H54 (cell line): ENCODE data around the gene TANGO2.
A peak's percentile ranks its signal among the peaks of the same experiment; 100 is the strongest.

Experiments used
- DNase-seq: peaks from one replicate; pipeline ENCODE4 v3.0.0; 2011; ENCODE audit warnings: low spot score, mixed read lengths; ENCODE audit not compliant: insufficient read length
- FAIRE-seq: peaks from 3 replicates; lab custom pipeline; 2011; peaks lifted over from hg19 to GRCh38; lab: Jason Lieb, UNC
- POLR2A ChIP-seq: IDR thresholded peaks from 2 replicates; pipeline ENCODE4 v1.6.1; 2011; ENCODE audit warnings: low read depth, mild to moderate bottlenecking, low read length

The TANGO2 gene

DNA sequence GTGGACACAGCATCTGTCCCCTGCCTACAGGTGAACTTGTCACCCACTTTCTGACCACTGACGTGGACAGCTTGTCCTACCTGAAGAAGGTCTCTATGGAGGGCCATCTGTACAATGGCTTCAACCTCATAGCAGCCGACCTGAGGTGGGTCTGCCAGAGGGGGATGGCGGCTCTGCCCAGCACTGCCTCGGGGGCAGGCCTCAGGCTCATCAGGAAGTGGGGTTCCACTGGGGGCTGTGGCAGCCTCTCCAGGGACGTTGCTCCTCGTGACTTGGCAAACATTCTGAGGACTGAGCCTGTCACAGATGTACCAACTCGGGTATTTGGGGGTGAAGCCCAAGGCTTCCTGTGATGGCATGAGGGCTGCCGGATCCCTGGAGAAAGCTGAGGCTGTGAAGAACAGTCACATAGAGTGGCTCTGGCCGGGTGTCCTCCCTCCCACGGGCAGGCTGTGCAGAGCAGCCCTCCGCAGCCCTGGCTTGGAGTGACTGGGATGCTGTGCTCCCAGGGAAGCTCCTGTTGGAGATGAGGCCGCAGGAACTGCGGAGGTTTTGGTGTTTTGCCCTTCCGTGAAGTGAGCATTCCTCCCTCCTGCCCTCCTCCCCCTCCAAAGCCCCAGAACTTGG is 32.6 kb downstream of the TANGO2 start:
- no peak for TF ChIP-seq POLR2A
- no peak for DNase-seq
- FAIRE-seq, result no peak

DNA sequence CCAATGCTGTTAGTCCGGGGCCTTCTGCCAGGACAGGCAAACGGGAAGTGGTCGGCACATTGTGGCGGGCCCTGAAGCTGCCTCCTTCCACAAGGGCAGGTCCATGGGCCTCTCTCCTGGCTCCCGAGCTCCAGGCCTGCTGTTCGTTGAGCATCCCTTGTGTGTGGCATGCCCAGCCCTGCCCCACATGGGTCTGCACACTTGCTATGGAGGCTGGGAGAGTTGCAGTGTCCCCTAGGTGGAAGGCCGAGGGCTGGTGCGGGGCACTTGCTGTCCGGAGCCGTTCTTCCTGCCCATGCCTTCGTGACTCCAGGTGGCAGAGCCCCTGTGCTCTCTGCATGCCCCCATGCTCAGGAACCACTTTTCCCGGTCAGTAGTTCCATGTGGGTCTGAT is 33.1 kb downstream of the TANGO2 start:
- FAIRE-seq (no peak), DNase-seq (no peak)
- no peak for TF ChIP-seq POLR2A

DNA sequence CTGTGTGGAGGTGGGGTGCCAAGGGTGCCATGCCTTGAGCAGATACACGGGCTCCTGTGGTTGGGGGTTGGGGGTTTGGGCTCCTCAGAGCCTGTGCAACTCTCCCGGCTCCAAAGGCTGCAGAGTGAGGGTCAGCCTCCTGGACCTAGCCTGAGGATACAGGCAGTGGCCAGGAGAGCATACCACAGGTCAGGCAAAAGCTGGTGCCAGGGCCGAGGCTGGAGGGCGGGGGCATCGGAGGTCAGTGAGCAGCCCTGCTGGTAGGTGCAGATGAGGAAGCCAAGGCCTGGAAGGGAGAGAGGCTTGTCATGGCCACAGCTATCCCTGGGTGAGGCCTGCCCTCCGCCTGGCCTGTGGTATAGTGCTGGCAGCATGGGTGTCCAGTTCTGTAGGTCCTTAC is 33.6 kb downstream of the TANGO2 start:
- DNase-seq, result no peak
- no peak for TF ChIP-seq POLR2A
- FAIRE-seq, result no peak

DNA sequence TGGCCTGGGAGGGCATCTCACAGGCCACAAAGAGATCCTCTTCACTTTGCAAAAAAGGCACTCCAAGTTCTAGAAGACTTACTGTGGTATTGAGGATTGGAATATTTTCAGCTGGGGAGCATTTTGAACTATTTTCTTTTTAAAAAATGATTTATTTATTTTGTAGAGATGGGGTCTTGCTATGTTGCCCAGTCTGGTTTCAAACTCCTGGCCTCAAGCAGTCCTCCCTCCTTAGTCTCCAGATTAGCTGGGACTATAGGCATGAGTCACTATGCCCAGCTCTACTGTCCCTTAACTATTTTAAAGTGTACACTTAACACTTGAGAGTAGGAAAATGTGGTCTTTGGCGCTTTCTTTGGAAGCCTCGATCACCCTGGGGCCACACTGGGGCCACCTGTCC is 34.2 kb downstream of the TANGO2 start:
- TF ChIP-seq POLR2A, result no peak
- FAIRE-seq (no peak), DNase-seq (no peak)

DNA sequence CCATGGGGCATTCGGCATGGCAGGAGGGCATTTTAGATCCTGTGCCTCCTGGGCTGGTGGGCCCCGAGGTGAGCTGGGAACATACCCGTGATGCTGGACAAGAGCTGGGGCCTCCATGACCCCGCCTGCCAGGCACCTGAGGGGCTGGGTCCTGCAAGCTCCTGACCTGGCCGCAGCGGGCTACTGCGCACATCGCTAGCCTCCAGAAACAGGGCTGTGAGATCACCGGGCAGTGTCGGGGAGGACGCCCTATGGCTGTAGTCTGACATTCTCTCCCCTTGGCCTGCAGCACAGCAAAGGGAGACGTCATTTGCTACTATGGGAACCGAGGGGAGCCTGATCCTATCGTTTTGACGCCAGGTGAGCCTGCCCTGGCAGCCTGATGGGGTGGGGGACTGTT is 34.7 kb downstream of the TANGO2 start:
- DNase-seq (no peak), FAIRE-seq (no peak)
- TF ChIP-seq POLR2A, result no peak

DNA sequence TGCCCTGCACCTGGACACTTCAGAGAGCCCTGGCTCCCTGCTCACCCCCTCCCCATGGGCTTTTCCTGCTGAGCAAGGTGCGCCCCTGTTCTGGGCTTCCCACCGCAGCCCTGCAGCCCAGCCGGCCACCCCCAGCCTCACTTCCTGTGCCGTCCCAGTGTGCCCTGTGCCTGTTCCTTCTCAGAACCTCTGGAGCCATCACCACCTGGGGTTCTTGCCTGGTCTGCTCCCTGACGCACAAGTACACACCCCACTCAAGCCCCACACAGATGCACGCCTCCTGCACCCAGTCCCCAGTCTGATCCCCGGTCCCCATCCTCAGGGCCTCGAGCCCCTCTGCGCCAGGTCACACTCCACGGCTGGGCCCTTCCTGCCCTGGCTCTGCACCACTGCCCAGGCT is 35.3 kb downstream of the TANGO2 start:
- no peak for FAIRE-seq
- no peak for TF ChIP-seq POLR2A
- no peak for DNase-seq

DNA sequence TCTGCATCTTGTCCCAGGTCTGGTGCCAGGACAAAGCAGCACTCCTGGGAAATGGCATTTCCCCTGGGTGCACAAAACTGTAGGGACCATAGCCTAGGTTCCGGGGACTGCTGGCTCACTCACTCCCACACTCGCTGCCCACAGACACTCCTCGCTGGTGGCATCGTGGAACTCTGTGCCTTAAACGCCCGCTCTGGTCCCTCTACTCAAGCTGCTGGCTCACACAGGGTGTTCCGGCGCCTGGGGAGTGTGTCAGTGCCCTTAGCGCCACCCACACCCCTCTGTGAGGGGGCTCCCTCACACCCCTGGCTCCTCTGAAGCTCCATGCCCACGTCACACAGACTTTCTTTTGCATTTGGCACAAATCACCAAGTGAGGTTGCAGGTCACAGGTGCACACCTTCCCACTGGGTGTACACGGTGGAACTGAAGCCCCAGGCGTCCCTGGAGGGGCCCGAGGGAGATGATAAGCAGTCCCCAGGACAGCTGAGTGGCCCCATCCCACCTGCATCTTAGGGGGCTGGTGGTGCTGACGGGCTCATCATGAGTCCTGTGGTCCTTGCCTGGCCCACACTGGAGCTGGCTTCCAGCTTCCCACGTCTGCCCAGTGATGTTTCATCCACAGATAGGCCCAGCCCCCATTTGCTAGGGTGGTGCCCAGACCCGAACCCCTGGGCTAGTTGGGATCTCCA is 35.9 kb downstream of the TANGO2 start:
- no peak for TF ChIP-seq POLR2A
- FAIRE-seq, result no peak
- no peak for DNase-seq

DNA sequence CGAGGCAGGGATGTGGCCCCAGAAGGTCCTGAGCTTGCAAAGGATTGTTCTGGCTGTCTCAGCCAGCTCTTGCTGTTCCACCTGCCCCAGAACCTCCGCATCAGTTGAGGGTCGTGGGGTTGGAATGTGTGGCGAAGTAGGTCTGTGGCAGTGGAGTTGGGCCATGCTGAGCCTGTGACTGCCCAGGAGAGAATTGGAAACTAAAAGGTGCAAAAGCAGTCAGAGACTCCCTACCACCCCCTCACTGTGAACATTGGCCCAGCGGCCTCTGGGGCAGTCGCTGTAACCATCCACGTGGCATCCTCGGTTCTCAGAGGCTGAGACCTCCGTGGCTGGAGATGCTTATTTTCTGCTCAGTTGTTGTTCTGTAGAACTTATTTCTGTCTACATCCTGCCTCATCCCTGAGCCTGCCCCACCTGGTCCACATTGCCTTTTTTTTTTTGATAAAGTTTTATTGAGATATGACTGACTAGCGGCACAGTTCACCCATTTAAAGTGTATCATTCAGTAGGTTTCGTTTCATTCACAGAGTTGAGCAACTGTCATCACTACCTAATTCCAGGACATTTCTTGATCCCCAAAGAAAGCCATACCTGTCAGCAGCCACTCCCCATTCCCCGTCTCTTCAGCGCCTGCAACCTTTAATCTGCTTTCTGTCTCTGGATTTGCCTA is 36.8 kb downstream of the TANGO2 start:
- TF ChIP-seq POLR2A, result no peak
- DNase-seq (no peak), FAIRE-seq (no peak)

DNA sequence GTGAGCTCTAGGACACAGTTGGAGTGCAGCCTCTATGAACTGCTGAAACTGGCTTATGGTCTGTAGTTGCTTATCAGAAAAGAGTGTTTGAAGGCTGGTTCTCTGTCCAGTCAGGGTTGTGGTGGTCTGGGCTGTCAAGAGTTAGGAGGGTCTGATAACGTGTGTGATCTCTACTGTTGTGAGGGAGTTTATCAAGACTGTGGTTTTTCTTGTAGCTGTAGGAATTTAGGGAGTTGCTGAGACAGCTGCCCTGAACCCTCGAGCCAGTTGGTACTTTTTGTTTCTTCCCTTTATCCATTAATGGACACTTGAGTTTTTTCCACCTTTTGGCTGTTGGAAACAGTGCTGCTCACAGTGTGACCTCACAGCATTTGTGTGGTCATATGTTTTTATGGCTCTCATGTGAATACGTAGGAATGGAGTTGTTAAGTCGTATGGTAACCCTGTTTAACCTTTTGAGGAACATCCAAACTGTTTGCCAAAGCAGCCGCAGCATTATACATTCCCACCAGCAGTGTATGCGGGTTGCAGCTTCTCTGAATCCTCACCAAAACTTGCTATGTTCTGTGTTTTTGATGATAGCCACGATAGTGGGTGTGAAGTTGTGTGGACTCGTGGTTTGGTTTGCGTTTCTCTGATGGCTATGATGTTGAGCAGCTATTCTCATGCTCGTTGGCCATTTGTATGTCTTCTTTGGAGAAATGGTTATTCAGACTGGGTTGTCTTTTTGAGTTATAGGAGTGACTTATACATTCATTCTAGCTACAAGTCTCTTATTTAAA is 38.3 kb downstream of the TANGO2 start:
- TF ChIP-seq POLR2A, result no peak
- FAIRE-seq (no peak), DNase-seq (no peak)

DNA sequence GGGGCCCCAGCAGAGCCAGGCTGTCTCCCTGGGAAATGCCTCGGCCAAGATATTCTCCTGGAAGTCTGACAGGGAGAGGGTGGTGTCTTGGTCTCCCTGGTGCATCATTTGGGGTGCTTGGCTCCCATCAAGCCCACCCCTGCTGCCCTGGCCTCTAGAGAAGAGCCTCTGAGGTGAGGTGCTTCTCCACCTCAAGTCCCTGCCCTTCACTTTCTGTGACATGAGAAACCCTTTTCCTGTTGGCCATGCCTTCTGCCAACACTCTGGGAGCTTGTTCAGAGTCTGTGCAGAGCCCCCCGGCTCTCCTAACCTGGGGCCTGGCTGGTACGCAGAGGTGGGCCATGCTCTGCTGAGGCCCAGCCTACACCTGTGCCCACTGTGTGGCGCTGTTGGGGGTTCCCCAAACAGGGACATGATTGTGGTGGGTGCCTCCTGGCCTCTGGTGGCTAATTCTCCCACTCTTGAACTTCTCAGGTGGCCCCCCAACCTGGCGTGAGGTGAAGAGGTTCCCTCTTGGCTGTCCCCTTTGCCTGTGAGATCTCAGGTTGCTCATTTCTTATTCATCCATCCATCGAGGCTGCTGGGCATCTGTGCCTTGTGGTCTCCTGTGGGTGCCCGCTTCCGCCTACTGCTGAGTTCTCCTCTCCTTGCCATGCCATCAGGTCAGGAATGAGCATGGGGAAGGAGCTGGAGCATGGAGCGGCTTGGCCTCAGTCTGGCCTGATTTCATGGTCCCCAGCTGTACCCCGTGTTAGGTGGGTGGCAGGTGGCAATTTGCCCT is 40.0 kb downstream of the TANGO2 start:
- no peak for DNase-seq
- TF ChIP-seq POLR2A, result no peak
- FAIRE-seq, result no peak

DNA sequence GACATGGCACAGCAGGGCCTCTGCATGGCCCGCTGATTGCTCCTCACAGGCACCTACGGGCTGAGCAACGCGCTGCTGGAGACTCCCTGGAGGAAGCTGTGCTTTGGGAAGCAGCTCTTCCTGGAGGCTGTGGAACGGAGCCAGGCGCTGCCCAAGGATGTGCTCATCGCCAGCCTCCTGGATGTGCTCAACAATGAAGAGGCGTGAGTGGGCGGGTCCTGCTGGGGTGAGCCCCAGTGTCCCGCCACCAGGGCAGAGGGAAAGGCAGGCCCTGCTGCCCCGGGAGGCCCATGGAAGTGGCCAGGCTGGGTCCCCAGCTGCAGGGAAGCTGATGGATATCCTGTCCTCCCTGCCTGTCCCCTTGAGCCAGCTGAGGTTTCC is 40.6 kb downstream of the TANGO2 start:
- DNase-seq (peak; percentile 25), FAIRE-seq (no peak)
- no peak for TF ChIP-seq POLR2A

DNA sequence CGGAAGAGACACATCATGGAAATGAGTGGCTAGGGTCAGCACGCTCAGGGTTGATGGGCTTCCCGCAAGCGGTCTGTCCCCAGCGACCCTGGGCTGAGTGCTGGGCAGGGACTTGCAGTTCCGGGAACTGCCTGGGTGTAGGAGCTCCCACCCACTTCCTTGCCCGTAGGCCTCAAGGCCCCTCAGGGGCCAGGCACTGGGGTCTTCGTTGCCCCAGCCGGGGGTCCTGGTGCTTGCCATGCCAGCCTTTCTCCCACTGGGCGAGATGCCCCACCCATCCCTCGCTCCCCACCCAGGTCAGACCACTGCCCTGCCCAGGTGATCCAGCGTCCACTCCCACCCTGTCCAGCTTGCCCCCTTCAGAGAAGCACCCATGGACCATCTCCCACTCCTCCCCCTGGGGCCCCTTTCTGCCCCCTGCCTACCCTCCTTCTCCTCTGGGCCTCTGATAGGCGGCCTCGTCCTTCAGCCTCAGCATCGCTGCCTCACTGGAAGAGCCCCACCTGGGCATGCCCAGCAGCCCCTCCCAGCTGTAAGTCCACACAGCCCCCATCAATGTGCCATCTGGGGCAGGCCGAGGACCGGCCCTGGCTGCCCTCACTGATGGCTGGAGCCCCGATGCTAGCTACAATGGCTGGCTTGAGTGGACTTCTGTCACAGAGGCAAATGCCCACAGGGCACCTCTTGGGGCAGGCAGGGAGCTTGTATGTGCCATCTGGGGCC is 41.3 kb downstream of the TANGO2 start:
- no peak for TF ChIP-seq POLR2A
- FAIRE-seq, result no peak
- peak; percentile 65 for DNase-seq

DNA sequence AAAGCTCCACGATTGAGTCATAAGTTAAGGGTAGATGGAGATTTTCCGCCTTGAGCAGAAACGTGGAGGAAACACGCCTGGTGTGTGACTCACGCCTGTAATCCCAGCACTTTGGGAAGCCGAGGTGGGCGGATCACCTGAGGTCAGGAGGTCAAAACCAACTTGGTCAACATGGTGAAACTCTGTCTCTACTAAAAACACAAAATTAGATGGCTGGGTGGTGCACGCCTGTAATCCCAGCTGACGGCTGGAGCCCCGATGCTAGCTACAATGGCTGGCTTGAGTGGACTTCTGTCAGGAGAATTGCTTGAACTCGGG is 41.8 kb downstream of the TANGO2 start:
- FAIRE-seq (peak; percentile 60), DNase-seq (no peak)
- TF ChIP-seq POLR2A, result no peak
